HEK293T (cell line): Measurements from ENCODE around the gene CPEB4.

Experiments
- CTCF ChIA-PET: fragments of 350-600 bp; formaldehyde crosslinking; extraction: SDS; loops from one replicate; lab custom pipeline; 2021; ENCODE audit warnings: antibody characterized with exemption, inconsistent platforms; lab: Yijun Ruan, JAX
- POLR2A ChIA-PET: fragments of 350-600 bp; formaldehyde crosslinking; extraction: SDS; loops from one replicate; lab custom pipeline; 2020; ENCODE audit warnings: antibody characterized with exemption, inconsistent platforms; lab: Yijun Ruan, JAX
- DNase-seq: peaks from one replicate; pipeline ENCODE4 v3.0.0; 2012; ENCODE audit warnings: mixed read lengths; ENCODE audit errors: extremely low spot score
- ARNT ChIP-seq: fragments of 450-650 bp; IDR thresholded peaks from 2 replicates; pipeline ENCODE4 v1.6.1; 2017; ENCODE audit warnings: mild to moderate bottlenecking
- BHLHE40 ChIP-seq: fragments of 450-650 bp; IDR thresholded peaks from 2 replicates; pipeline ENCODE4 v1.6.1; 2016; ENCODE audit warnings: mild to moderate bottlenecking, moderate library complexity, borderline replicate concordance
- CTBP1 ChIP-seq: fragments of 450-650 bp; IDR thresholded peaks from 2 replicates; pipeline ENCODE4 v1.6.1; 2016; ENCODE audit warnings: borderline replicate concordance
- ELF4 ChIP-seq: fragments of 450-650 bp; IDR thresholded peaks from 2 replicates; pipeline ENCODE4 v1.6.1; 2017; ENCODE audit warnings: antibody characterized with exemption
- FOXA1 ChIP-seq: fragments of 450-650 bp; IDR thresholded peaks from 2 replicates; pipeline ENCODE4 v1.6.1; 2016; ENCODE audit warnings: mild to moderate bottlenecking
- FOXK2 ChIP-seq: fragments of 450-650 bp; IDR thresholded peaks from 2 replicates; pipeline ENCODE4 v1.6.1; 2016; ENCODE audit warnings: mild to moderate bottlenecking
- FOXM1 ChIP-seq: fragments of 450-650 bp; IDR thresholded peaks from 2 replicates; pipeline ENCODE4 v1.6.1; 2017; ENCODE audit warnings: mild to moderate bottlenecking, borderline replicate concordance
- HDGF ChIP-seq: fragments of 450-650 bp; IDR thresholded peaks from 2 replicates; pipeline ENCODE4 v1.6.1; 2017; ENCODE audit warnings: antibody characterized with exemption, borderline replicate concordance
- L3MBTL2 ChIP-seq: fragments of 450-650 bp; conservative IDR thresholded peaks from 2 replicates; pipeline ENCODE4 v1.6.1; 2016; ENCODE audit warnings: mild to moderate bottlenecking
- LEF1 ChIP-seq: fragments of 450-650 bp; IDR thresholded peaks from 2 replicates; pipeline ENCODE4 v1.6.1; 2017; ENCODE audit warnings: mild to moderate bottlenecking, borderline replicate concordance
- NFRKB ChIP-seq: fragments of 450-650 bp; IDR thresholded peaks from 2 replicates; pipeline ENCODE4 v1.6.1; 2016; ENCODE audit warnings: mild to moderate bottlenecking, moderate library complexity
- PKNOX1 ChIP-seq: fragments of 450-650 bp; IDR thresholded peaks from 2 replicates; pipeline ENCODE4 v1.6.1; 2016
- SP1 ChIP-seq: fragments of 450-650 bp; IDR thresholded peaks from 2 replicates; pipeline ENCODE4 v1.6.1; 2017
- SUZ12 ChIP-seq: fragments of 450-650 bp; IDR thresholded peaks from 2 replicates; pipeline ENCODE4 v1.6.1; 2016; ENCODE audit warnings: mild to moderate bottlenecking
- TARDBP ChIP-seq: fragments of 450-650 bp; IDR thresholded peaks from 2 replicates; pipeline ENCODE4 v1.6.1; 2016
- ZNF384 ChIP-seq: fragments of 450-650 bp; IDR thresholded peaks from 2 replicates; pipeline ENCODE4 v1.6.1; 2016

Gene CPEB4

DNA sequence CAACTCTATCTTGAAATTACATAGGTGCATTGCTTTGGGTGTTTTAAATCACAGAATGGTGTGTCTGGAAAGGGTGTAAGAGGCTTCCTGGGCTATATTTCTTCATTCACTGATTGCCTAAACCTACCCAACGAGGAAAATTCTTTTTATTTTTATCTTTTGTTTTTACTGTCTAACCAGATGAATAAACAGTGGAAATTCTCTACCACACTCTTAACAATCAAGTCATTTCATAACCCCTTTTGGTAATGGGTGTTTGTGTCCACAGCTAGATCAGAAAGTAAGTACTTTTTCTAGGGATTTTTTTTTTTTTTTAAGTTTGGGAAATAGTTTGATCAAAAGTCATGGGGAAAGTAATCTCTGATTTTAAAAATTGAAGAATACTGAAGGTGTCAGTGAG, 73.3 kb downstream of the CPEB4 start:
- no peak for DNase-seq
- ChIA-PET POLR2A (no interaction called here), CTCF (no interaction called here)
- TF ChIP-seq ZNF384 (no peak), BHLHE40 (no peak)

DNA sequence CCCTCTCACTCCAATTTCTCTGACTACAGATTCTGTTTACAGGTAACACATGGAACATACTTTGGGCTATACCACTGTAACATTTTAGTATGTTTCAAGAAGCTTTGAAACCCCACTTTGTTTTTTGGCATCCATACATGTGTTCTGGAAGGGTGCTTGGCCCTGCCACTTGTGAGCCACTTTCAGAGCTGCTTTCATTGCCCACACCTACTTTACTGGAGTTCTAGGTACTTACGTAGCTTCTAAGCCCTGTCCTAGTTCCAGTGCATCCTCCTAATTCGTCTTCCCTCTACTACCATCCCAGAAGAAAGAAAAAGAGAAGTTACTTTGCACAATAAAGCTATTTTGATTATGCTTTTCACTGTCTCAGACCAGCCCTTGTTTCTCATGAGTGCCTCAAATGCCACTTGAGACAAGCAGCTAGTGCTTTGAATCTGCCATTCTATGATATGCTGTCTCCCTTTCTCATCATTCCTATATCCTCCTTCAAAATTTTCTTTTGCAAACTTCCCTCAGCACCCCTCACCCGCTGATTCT, 74.4 kb downstream of the CPEB4 start:
- POLR2A ChIA-PET: interaction anchor here (2.4 kb wide), 1 partner anchor 346 kb away, joined by 7 read pairs; the partner anchor contains the start of gene BOD1

DNA sequence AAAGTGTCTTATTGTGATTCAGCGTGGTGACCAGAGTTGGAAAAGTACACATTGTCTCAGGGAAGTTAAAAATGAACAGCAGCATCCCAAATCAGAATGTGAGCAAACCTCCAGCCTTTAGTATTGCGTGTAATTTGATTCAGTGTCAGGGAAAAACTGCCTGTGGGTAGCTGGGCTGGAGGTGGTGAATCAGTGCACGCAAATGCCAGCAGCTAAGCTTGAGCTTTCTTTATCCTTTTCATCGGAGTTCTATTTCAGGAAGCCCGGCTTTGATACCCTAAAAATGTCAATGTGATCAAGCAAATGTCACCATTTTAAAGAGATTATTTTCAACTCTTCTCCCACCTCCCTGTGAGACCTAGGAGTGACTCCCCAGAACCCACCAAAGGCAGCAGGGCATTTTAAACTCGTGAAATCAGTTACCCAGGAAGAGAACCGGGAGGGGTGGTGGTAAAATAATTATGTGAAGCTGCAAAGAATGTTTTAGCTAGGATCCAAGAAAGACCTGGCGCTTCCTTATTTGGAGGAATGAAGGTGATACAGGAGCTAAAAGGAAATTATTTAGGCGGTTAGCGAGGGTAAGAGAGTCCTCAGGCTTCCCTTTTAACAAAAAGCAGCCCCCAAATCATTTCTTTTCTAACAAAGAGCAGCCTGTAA, 75.2 kb downstream of the CPEB4 start:
- TF ChIP-seq SUZ12: no peak
- no peak for TF ChIP-seq CTBP1
- no peak for TF ChIP-seq L3MBTL2
- no peak for TF ChIP-seq ZNF384
- no peak for TF ChIP-seq FOXM1
- TF ChIP-seq PKNOX1: no peak
- TF ChIP-seq LEF1: no peak
- no peak for TF ChIP-seq ARNT
- TF ChIP-seq NFRKB: no peak
- no peak for TF ChIP-seq FOXA1
- POLR2A ChIA-PET: interaction anchor here (0.7 to 2.4 kb wide), 2 partner anchors 11 to 347 kb away, joined by 3 to 7 read pairs; partner anchors contain the start of gene BOD1
- CTCF ChIA-PET: interaction anchor here (1.0 to 1.1 kb wide), 2 partner anchors 10 to 38 kb away, joined by 3 read pairs; no protein-coding TSS in a partner anchor
- DNase-seq: no peak

More for the DNA sequence above, 74.4 kb downstream of the CPEB4 start:
- CTCF ChIA-PET: interaction anchor here (0.5 to 1.0 kb wide), 2 partner anchors 8 to 11 kb away, joined by 3 read pairs; no protein-coding TSS in a partner anchor
- TF ChIP-seq SUZ12 (no peak), HDGF (no peak), FOXA1 (no peak), ZNF384 (no peak), FOXM1 (no peak), ELF4 (no peak), BHLHE40 (no peak), TARDBP (no peak), PKNOX1 (no peak), SP1 (no peak)
- DNase-seq: no peak

DNA sequence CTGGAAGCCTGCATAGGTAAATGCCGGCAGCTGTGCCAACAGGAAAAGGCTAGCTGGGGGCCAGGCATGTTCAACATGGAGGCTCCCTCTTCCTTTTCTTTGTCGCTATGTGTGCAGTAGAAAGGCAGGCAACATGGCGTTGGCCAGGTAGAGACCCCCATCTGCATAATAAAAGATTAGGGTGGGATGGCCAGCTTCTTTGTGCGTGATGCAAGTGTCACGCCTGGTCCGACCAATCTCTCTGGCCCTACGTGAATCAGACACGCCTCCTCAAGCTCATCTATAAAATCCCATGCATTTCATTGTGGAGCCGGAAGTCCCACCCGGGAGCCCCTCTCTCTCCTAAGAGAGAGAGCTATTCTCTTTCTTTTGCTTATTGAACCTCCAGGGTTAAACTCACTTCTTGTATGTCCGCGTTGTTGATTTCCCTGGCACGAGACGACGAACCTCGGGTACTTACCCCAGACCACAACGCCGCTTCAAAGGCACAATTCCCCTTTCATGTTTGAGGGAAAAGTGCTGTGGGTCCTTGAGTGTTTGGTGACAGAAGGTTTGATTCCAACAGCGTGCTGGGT, 75.8 kb downstream of the CPEB4 start:
- ChIA-PET POLR2A (interaction anchor here (2.4 kb wide), 1 partner anchor 348 kb away, joined by 7 read pairs; the partner anchor contains the start of gene BOD1), CTCF (interaction anchor here (1.1 kb wide), 1 partner anchor 39 kb away, joined by 3 read pairs; no protein-coding TSS in a partner anchor)
- DNase-seq: no peak
- TF ChIP-seq ELF4 (no peak), SUZ12 (no peak), CTBP1 (no peak), TARDBP (no peak), SP1 (no peak), PKNOX1 (no peak), FOXM1 (no peak)

DNA sequence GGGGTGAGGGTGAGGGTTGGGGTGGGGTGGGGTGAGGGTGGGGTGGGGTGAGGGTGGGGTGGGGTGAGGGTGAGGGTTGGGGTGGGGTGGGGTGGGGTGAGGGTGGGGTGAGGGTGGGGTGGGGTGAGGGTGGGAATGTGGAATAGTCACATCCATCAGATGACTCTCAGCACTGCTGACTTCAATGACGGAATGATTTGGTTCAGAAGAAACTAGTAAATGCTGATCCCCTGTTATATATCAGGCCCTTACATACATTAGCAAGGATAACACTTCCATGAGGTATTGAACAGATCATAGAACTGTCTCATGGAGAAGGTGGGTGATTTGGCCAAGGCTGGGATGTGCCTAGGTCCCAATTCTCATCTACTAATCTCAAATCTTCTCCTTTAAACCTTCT, 76.4 kb downstream of the CPEB4 start:
- CTCF ChIA-PET: no interaction called here
- POLR2A ChIA-PET: interaction anchor here (2.4 kb wide), 1 partner anchor 348 kb away, joined by 7 read pairs; the partner anchor contains the start of gene BOD1
- DNase-seq: no peak
- no peak for TF ChIP-seq HDGF
- no peak for TF ChIP-seq LEF1
- no peak for TF ChIP-seq PKNOX1
- TF ChIP-seq FOXK2: no peak
- no peak for TF ChIP-seq ELF4
- TF ChIP-seq TARDBP: no peak
- no peak for TF ChIP-seq BHLHE40
- no peak for TF ChIP-seq FOXA1
- TF ChIP-seq SUZ12: no peak
- TF ChIP-seq NFRKB: no peak
- no peak for TF ChIP-seq SP1
- no peak for TF ChIP-seq FOXM1

DNA sequence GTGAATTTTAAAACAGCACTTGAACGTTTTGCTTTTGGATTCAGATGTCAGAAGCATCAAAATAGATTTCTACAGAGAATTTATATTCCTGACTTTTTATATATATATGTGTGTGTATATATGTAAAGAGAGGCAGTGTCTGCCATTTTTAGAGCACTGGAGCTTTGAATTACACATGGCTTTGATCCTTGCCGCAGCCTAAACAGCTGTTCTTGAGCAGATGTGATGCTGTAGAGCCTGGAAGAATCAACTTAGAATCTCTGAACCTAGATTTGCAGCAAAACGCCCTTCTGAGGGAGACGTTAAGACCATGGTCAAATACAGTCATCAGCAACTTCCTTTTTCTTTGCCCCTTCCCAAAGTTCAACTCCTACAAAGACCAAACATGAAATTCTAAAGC, 79.1 kb downstream of the CPEB4 start:
- POLR2A ChIA-PET: no interaction called here
- CTCF ChIA-PET: no interaction called here
- no peak for DNase-seq
- TF ChIP-seq BHLHE40 (no peak), PKNOX1 (no peak), FOXK2 (no peak), ARNT (no peak), CTBP1 (no peak), LEF1 (no peak), TARDBP (no peak), FOXM1 (no peak)
